GM23248 (cell line): ENCODE measurements around the gene HMOX1. TPM values are rescaled to one million over a fixed set of nuclear protein-coding genes. Genes with fewer than 3 reads are reported as not detected.

Source experiments
- DNase-seq: peaks from one replicate; pipeline ENCODE4 v3.0.0-alpha.2; 2015
- H2AFZ ChIP-seq: fragments of 200-600 bp; sonication (generic); 2 replicates; pipeline ENCODE4 v1.6.1; 2016; ENCODE audit warnings: antibody characterized with exemption
- H3F3A ChIP-seq: fragments of 200-600 bp; sonication (generic); 2 replicates; pipeline ENCODE4 v1.6.1; 2016; ENCODE audit warnings: mild to moderate bottlenecking, antibody characterized with exemption, mixed run types; ENCODE audit not compliant: insufficient read depth
- H3K27ac ChIP-seq: fragments of 200-600 bp; sonication (generic); 2 replicates; pipeline ENCODE4 v1.5.1; 2016; ENCODE audit warnings: mild to moderate bottlenecking
- H3K27me3 ChIP-seq: fragments of 200-600 bp; sonication (generic); replicated peaks from 2 replicates; pipeline ENCODE4 v1.6.1; 2016; ENCODE audit warnings: mild to moderate bottlenecking; ENCODE audit not compliant: insufficient read depth
- H3K36me3 ChIP-seq: fragments of 200-600 bp; sonication (generic); 2 replicates; pipeline ENCODE4 v1.6.1; 2016; ENCODE audit warnings: low read depth, mild to moderate bottlenecking
- H3K4me1 ChIP-seq: fragments of 200-600 bp; sonication (generic); 2 replicates; pipeline ENCODE4 v1.6.1; 2016; ENCODE audit warnings: mild to moderate bottlenecking; ENCODE audit not compliant: insufficient read depth
- H3K4me2 ChIP-seq: fragments of 200-600 bp; sonication (generic); one replicate; pipeline ENCODE4 v1.6.1; 2016; ENCODE audit warnings: mild to moderate bottlenecking; ENCODE audit not compliant: unreplicated experiment
- H3K4me3 ChIP-seq: fragments of 200-600 bp; sonication (generic); 2 replicates; pipeline ENCODE4 v1.5.1; 2016; ENCODE audit warnings: mild to moderate bottlenecking
- H3K79me2 ChIP-seq: fragments of 200-600 bp; sonication (generic); 2 replicates; pipeline ENCODE4 v1.6.1; 2016; ENCODE audit warnings: mild to moderate bottlenecking; ENCODE audit not compliant: insufficient read depth
- H3K9ac ChIP-seq: fragments of 200-600 bp; sonication (generic); 2 replicates; pipeline ENCODE4 v1.6.1; 2016; ENCODE audit warnings: mild to moderate bottlenecking
- H3K9me2 ChIP-seq: fragments of 200-600 bp; sonication (generic); 2 replicates; pipeline ENCODE4 v1.6.1; 2016; ENCODE audit warnings: mixed run types, mild to moderate bottlenecking, moderate library complexity; ENCODE audit not compliant: insufficient read depth
- H3K9me3 ChIP-seq: fragments of 200-600 bp; sonication (generic); one replicate; pipeline ENCODE4 v1.6.1; 2017; ENCODE audit warnings: low read depth
- H4K20me1 ChIP-seq: fragments of 200-600 bp; sonication (generic); 2 replicates; pipeline ENCODE4 v1.6.0; 2016; ENCODE audit not compliant: insufficient read depth
- EZH2 ChIP-seq: fragments of 200-600 bp; sonication (generic); IDR thresholded peaks from 2 replicates; pipeline ENCODE4 v1.6.1; 2018; ENCODE audit warnings: antibody characterized with exemption, mild to moderate bottlenecking; ENCODE audit not compliant: insufficient read depth, poor library complexity, severe bottlenecking
- EZH2phosphoT487 ChIP-seq: fragments of 200-600 bp; sonication (generic); IDR thresholded peaks from 2 replicates; pipeline ENCODE4 v1.6.1; 2018; ENCODE audit warnings: antibody characterized with exemption, moderate library complexity, mild to moderate bottlenecking, low read depth; ENCODE audit not compliant: insufficient read depth
- WGBS, 2 experiments: methylation state at CpG; one replicate each; pipeline ENCODE4 v1.1.6; 2015 to 2017; ENCODE audit warnings: low lambda C conversion rate in 2 of 2, low coverage in 1 of 2; ENCODE audit errors: missing lambda C conversion rate in 2 of 2; 5-methylcytosine and 5-hydroxymethylcytosine counted together
- in situ Hi-C: fragments of 300-500 bp; cut with MboI; formaldehyde crosslinking; loops from 2 replicates; pipeline ENCODE4 v1.15.0; 2020
- polyA plus RNA-seq: library from polyadenylated mRNA; unstranded; fragments of >200 nt; fragmentation: Nextera tagmentation; extraction: Ambion mirVana; gene quantifications from 2 replicates; pipeline ENCODE4 v1.2.1, GENCODE V29; 2016
- total RNA-seq: library from RNA; depleted of rRNA; stranded (reverse); fragments of >200 nt; shearing (Covaris generic); gene quantifications from 2 replicates; pipeline ENCODE4 v1.2.3, GENCODE V29; 2014

The HMOX1 gene
- total and polyA plus RNA-seq, 2 experiments from 2014 or later = 44.3 to 82.9 TPM

DNA sequence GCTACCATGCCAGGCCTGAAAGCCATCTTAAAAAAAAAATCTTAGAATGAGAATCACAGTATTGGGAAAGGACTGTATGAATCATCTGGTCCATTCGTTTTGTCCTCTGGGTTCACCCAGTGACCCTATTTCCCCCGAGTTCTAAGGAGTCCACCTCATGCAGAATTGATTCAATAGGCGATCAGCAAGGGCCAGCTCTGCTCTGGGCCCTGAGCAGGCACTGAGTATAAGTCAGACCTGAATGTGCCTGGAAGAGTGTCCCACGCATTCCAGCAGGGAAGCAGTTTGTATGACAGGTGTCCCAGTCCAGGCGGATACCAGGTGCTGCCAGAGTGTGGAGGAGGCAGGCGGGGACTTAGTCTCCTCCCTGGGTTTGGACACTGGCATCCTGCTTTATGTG lies 883 bp upstream of the HMOX1 start:
- peaks cover 41% of the 10 kb centered on the region for H3K4me1 ChIP-seq
- DNase-seq = peak; percentile 71
- H3K27ac ChIP-seq = peak overlapping the region; percentile 75
- peak overlapping the region; percentile 95 for H3K9ac ChIP-seq
- H3F3A ChIP-seq = peaks cover 69% of the 10 kb centered on the region
- peaks cover 46% of the 10 kb centered on the region for H3K79me2 ChIP-seq
- TF ChIP-seq EZH2phosphoT487 (no peak), EZH2 (no peak)
- H3K36me3 ChIP-seq = peaks cover 18% of the 10 kb centered on the region; the same call in 1 of the 2 replicates
- no peaks in the 10 kb centered on the region for H4K20me1 ChIP-seq
- no peaks in the 10 kb centered on the region for H3K27me3 ChIP-seq
- H3K9me2 ChIP-seq = no peaks in the 10 kb centered on the region
- H3K9me3 ChIP-seq = no peaks in the 10 kb centered on the region
- in situ Hi-C loops = no loop called here
- no peak overlapping the region for H3K4me3 ChIP-seq
- WGBS, 2 experiments = 61 to 64% methylated on average over 6 of the region's 6 CpGs
- H2AFZ ChIP-seq = no peak overlapping the region
- H3K4me2 ChIP-seq = peak overlapping the region; percentile 88

GRCh38 chr22:35381424-35382009 lies 621 bp downstream of the HMOX1 start:
- Histone ChIP-seq H2AFZ (peak overlapping the region; percentile 67), H3K27ac (peak overlapping the region; percentile 75), H3F3A (peaks cover 60% of the 10 kb centered on the region), H3K4me1 (peaks cover 26% of the 10 kb centered on the region), H4K20me1 (no peaks in the 10 kb centered on the region), H3K4me3 (peak overlapping the region; percentile 87), H3K9me2 (no peaks in the 10 kb centered on the region), H3K4me2 (peak overlapping the region; percentile 88), H3K27me3 (no peaks in the 10 kb centered on the region), H3K9me3 (no peaks in the 10 kb centered on the region), H3K36me3 (peaks cover 29% of the 10 kb centered on the region), H3K79me2 (peaks cover 54% of the 10 kb centered on the region), H3K9ac (peak overlapping the region; percentile 95)
- in situ Hi-C loops = no loop called here
- TF ChIP-seq EZH2phosphoT487 = no peak
- no peak for TF ChIP-seq EZH2
- DNase-seq = no peak
- WGBS, 2 experiments = 1 to 5% methylated on average over 5 of the region's 5 CpGs

GRCh38 chr22:35383679-35384071 lies 2.8 kb downstream of the HMOX1 start:
- in situ Hi-C loops = no loop called here
- H3K4me2 ChIP-seq = no peak overlapping the region

GRCh38 chr22:35384527-35384926 lies 3.6 kb downstream of the HMOX1 start:
- WGBS, 2 experiments = 83 to 84% methylated on average over 4 of the region's 4 CpGs
- H3K4me3 ChIP-seq = no peak overlapping the region
- peak overlapping the region; percentile 3 for H3K4me2 ChIP-seq
- no peak overlapping the region; the same call in 1 of the 2 replicates for H3K27ac ChIP-seq
- peaks cover 54% of the 10 kb centered on the region for H3K79me2 ChIP-seq
- H3K9ac ChIP-seq = no peak overlapping the region
- no peaks in the 10 kb centered on the region for H3K9me2 ChIP-seq
- no peaks in the 10 kb centered on the region for H4K20me1 ChIP-seq
- no peaks in the 10 kb centered on the region for H3K27me3 ChIP-seq
- TF ChIP-seq EZH2 (no peak), EZH2phosphoT487 (no peak)
- peak; percentile 19 for DNase-seq
- no peak overlapping the region for H2AFZ ChIP-seq
- peaks cover 51% of the 10 kb centered on the region for H3K36me3 ChIP-seq
- in situ Hi-C loops = no loop called here
- H3K4me1 ChIP-seq = peaks cover 17% of the 10 kb centered on the region
- no peaks in the 10 kb centered on the region for H3K9me3 ChIP-seq
- H3F3A ChIP-seq = peaks cover 67% of the 10 kb centered on the region

More at GRCh38 chr22:35383679-35384071, 2.8 kb downstream of the HMOX1 start:
- Histone ChIP-seq H3K9me3 (no peaks in the 10 kb centered on the region), H4K20me1 (no peaks in the 10 kb centered on the region), H3K9me2 (no peaks in the 10 kb centered on the region), H3K4me1 (peaks cover 17% of the 10 kb centered on the region), H3K27me3 (no peaks in the 10 kb centered on the region), H3K4me3 (peak overlapping the region; percentile 87; the same call in 1 of the 2 replicates), H3K36me3 (peaks cover 47% of the 10 kb centered on the region), H3K79me2 (peaks cover 54% of the 10 kb centered on the region), H3F3A (peaks cover 60% of the 10 kb centered on the region), H3K27ac (no peak overlapping the region), H2AFZ (no peak overlapping the region), H3K9ac (peak overlapping the region; percentile 95; the same call in 1 of the 2 replicates)
- DNase-seq = no peak
- 77 to 86% methylated on average over 3 of the region's 3 CpGs for WGBS, 2 experiments
- TF ChIP-seq EZH2phosphoT487 = no peak
- no peak for TF ChIP-seq EZH2
